ENCODE results near the gene RPL35.

Gene RPL35

DNA sequence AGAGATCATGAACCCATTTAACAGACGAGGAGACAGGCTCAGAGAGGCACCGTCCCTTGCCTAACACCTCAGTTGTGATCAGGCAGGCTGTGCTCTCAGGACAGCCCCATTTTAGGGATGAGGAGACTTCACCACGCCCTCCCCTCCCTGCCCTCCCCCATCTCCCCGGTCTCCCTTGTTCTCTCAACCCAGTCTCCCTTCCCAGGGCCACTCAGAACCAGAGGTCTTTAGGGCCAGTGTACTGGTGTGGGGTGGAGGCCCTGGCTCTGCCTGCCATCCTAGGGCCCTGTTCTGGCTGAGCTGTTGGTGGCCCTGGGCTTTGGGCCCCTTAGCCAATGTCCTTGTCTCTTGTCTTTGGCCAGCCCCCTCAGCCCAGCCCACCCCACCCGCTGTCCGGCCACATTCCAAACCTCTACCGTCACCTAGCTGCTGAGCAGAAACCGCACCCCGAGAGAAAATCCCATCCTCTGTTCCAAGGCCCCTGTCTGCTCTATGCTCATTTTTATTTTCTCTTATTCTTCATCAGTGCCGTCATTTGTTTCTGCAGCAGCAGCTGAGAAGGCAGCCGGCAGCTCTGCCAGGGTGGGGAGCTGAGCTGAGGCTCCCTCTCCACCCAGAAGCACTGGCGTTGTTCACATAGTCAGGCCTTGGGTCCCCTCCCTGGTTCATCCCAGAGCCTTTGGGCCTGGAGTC, 50.9 kb downstream of the RPL35 start:
- H3K4me3 ChIP-seq (ENCODE audit: low read length), result no peak overlapping the region
- TF ChIP-seq ZNF274 (IDR thresholded peaks at IDR 0.05; ENCODE audit: low read depth, low read length), result no peak

DNA sequence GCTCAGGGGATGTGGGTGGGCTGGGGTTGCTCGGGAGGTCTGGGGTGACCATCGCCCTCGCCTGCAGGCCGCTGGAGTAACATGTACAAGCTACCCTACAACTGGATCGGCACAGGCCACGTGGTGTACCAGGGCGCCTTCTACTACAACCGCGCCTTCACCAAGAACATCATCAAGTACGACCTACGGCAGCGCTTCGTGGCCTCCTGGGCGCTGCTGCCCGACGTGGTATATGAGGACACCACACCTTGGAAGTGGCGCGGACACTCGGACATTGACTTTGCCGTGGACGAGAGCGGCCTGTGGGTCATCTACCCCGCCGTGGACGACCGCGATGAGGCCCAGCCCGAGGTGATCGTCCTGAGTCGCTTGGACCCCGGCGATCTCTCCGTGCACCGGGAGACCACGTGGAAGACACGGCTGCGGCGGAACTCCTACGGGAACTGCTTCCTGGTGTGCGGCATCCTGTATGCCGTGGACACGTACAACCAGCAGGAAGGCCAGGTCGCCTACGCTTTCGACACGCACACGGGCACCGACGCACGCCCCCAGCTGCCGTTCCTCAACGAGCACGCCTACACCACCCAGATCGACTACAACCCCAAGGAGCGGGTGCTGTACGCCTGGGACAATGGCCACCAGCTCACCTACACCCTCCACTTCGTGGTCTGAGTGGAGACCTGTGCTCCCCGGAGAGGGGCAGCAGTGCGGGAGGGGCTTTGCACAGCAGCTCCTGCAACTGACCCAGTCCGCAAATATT, 51.8 kb downstream of the RPL35 start:
- no peak for TF ChIP-seq ZNF274 (IDR thresholded peaks at IDR 0.05; ENCODE audit: low read depth, low read length)
- H3K4me3 ChIP-seq (ENCODE audit: low read length), result no peak overlapping the region

DNA sequence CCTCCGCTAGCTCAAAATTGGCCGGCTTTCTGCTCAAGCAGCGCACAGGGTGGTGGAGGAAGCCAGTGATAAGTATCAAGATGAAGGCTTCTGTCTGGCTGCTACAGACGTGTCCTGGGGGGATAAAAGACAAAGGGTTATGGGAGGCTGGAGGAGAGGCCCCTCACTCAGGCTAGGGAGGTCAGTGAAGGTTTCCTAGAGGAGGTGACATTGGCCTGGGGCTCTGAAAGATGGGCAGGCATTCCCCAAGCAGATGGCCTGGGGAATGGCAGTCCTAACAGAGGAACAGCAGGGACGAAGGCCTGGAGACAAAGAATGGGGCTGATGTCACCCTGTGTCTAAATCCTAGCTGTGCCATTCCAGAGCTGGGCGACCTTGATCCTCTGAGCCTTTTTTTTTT, 52.5 kb downstream of the RPL35 start:
- TF ChIP-seq ZNF274 (IDR thresholded peaks at IDR 0.05; ENCODE audit: low read depth, low read length), result no peak
- H3K4me3 ChIP-seq (ENCODE audit: low read length), result no peak overlapping the region

DNA sequence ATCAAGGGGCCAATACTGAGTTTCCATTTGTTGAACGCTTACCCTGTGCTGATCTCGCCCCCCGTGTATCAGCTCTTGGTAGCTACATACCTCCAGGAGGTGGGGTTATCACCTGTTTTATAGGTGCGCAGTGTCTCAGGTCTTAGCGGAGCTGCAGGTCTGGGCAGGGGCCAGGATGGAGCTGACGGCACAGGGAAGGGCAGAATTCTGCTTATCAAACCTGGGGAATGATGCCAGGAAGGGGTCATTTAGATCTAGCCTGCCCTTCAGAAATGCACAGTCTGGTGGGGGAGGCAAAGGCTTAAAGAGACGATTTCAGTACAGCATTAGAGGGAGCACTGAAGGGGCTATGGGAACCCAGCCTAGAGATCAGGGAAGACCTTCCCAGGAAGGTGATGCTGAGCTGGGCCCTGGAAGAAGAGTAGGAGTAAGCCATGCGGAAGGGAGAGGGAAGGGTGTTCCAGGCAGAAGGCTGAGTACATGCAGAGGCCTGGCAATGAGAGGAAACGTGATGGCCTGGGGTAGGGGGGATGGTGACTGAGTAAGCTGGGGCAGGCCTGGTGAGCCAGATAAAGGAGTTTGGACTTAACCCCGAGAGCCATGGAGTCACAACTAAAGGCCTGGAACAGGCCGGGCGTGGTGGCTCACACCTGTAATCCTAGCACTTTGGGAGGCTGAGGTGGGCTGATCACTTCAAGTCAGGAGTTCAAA, 53.4 kb downstream of the RPL35 start:
- TF ChIP-seq ZNF274 (IDR thresholded peaks at IDR 0.05; ENCODE audit: low read depth, low read length), result no peak
- H3K4me3 ChIP-seq (ENCODE audit: low read length), result no peak overlapping the region

Data from GM08714 (cell line).